ENCODE measurements around the gene NOTCH1. TPM values are rescaled to one million over a fixed set of nuclear protein-coding genes. Genes with fewer than 3 reads are reported as not detected.
"Not testable (repeated sequence)": the region's sequence is repeated elsewhere in the genome, so short reads cannot be mapped to it uniquely, and the experiment has no call there.

The NOTCH1 gene
- polyA plus RNA-seq, 1 donor from 2014 or later: 0.15 TPM

GRCh38 chr9:136582977-136583735, 37.3 kb upstream of the NOTCH1 start:
- no peak for TF ChIP-seq RAD21 (conservative IDR thresholded peaks at IDR 0.05)
- TF ChIP-seq EP300 (conservative IDR thresholded peaks at IDR 0.05; ENCODE audit: poor library complexity, severe bottlenecking): no peak
- TF ChIP-seq TAF1 (IDR thresholded peaks at IDR 0.05; ENCODE audit: low read depth): no peak
- TF ChIP-seq POLR2AphosphoS5 (IDR thresholded peaks at IDR 0.05): no peak
- no peak for TF ChIP-seq CTCF (IDR thresholded peaks at IDR 0.05; ENCODE audit: poor library complexity, severe bottlenecking)
- no peak for TF ChIP-seq SMC3 (conservative IDR thresholded peaks at IDR 0.05; ENCODE audit: poor library complexity)
- TF ChIP-seq EZH2 (IDR thresholded peaks at IDR 0.05; ENCODE audit: borderline replicate concordance, insufficient read depth, low read length, poor library complexity, severe bottlenecking): no peak
- TF ChIP-seq REST (IDR thresholded peaks at IDR 0.05; ENCODE audit: borderline replicate concordance): no peak
- TF ChIP-seq MXI1 (conservative IDR thresholded peaks at IDR 0.05; ENCODE audit: poor library complexity, severe bottlenecking): no peak
- H3K9me2 ChIP-seq (ENCODE audit: insufficient read depth, low read length): no peaks in the 10 kb centered on the region
- no peak overlapping the region for H2AFZ ChIP-seq (ENCODE audit: low read depth, low read length)
- H3K27ac ChIP-seq (ENCODE audit: low read length): no peak overlapping the region
- no peaks in the 10 kb centered on the region for H4K20me1 ChIP-seq (ENCODE audit: insufficient read depth)
- H3K36me3 ChIP-seq (ENCODE audit: insufficient read depth, low read length): no peaks in the 10 kb centered on the region
- no peaks in the 10 kb centered on the region for H3K27me3 ChIP-seq (ENCODE audit: insufficient read depth, low read depth, low read length)
- no peak overlapping the region for H3K4me2 ChIP-seq (ENCODE audit: low read length)
- H3K79me2 ChIP-seq (replicated peaks; ENCODE audit: insufficient read depth, low read length): no peaks in the 10 kb centered on the region
- no peak overlapping the region for H3K9ac ChIP-seq (ENCODE audit: low read length)
- H3K9me3 ChIP-seq (ENCODE audit: low read length): no peaks in the 10 kb centered on the region
- no peaks in the 10 kb centered on the region for H3F3A ChIP-seq (ENCODE audit: insufficient read depth, low read length, poor library complexity, severe bottlenecking)
- H3K4me3 ChIP-seq (ENCODE audit: low read length): no peak overlapping the region

- TF ChIP-seq POLR2AphosphoS5 (IDR thresholded peaks at IDR 0.05) (peak; percentile 46), EP300 (conservative IDR thresholded peaks at IDR 0.05; ENCODE audit: poor library complexity, severe bottlenecking) (no peak)
- no peaks in the 10 kb centered on the region for H3K9me3 ChIP-seq (ENCODE audit: low read length)
- H3K4me3 ChIP-seq (ENCODE audit: low read length): no peak overlapping the region
- no peaks in the 10 kb centered on the region for H3F3A ChIP-seq (ENCODE audit: insufficient read depth, low read length, poor library complexity, severe bottlenecking)
- no peak overlapping the region for H3K27ac ChIP-seq (ENCODE audit: low read length)
- no peaks in the 10 kb centered on the region for H3K9me2 ChIP-seq (ENCODE audit: insufficient read depth, low read length)
- H3K27me3 ChIP-seq (ENCODE audit: insufficient read depth, low read depth, low read length): no peaks in the 10 kb centered on the region
- no peak overlapping the region for H3K4me2 ChIP-seq (ENCODE audit: low read length)
- no peak overlapping the region for H2AFZ ChIP-seq (ENCODE audit: low read depth, low read length)
- no peaks in the 10 kb centered on the region for H4K20me1 ChIP-seq (ENCODE audit: insufficient read depth)
- no peaks in the 10 kb centered on the region for H3K79me2 ChIP-seq (replicated peaks; ENCODE audit: insufficient read depth, low read length)
- H3K9ac ChIP-seq (ENCODE audit: low read length): no peak overlapping the region
- no peaks in the 10 kb centered on the region for H3K36me3 ChIP-seq (ENCODE audit: insufficient read depth, low read length)
Observed at GRCh38 chr9:136581614-136582447, 36.0 kb upstream of the NOTCH1 start.

- not testable (repeated sequence) for H3K4me2 ChIP-seq (ENCODE audit: low read length); H3K79me2 ChIP-seq (replicated peaks; ENCODE audit: insufficient read depth, low read length); H3K36me3 ChIP-seq (ENCODE audit: insufficient read depth, low read length); H4K20me1 ChIP-seq (ENCODE audit: insufficient read depth); H3K27ac ChIP-seq (ENCODE audit: low read length); H3K27me3 ChIP-seq (ENCODE audit: insufficient read depth, low read depth, low read length); H3K9me3 ChIP-seq (ENCODE audit: low read length); H3K9ac ChIP-seq (ENCODE audit: low read length); H3K9me2 ChIP-seq (ENCODE audit: insufficient read depth, low read length); H2AFZ ChIP-seq (ENCODE audit: low read depth, low read length); H3K4me3 ChIP-seq (ENCODE audit: low read length); H3F3A ChIP-seq (ENCODE audit: insufficient read depth, low read length, poor library complexity, severe bottlenecking)
Observed at GRCh38 chr9:136579650-136580219, 33.9 kb upstream of the NOTCH1 start.
